HG03342 (cell line): ENCODE results near the gene NOG.

Experiments used
- ATAC-seq: cut with Tn5 transposase; IDR thresholded peaks from one replicate; pipeline ENCODE4 v1.9.1; 2021; ENCODE audit warnings: mild to moderate bottlenecking, moderate library complexity; ENCODE audit not compliant: unreplicated experiment

NOG gene

GRCh38 chr17:56596691-56597494 is 3.4 kb downstream of the NOG start:
- ATAC-seq = no peak

GRCh38 chr17:56597495-56597990 is 4.0 kb downstream of the NOG start:
- no peak for ATAC-seq

- ATAC-seq = no peak
Measured at GRCh38 chr17:56598466-56598865, 5.0 kb downstream of the NOG start.

- ATAC-seq = no peak
Measured at GRCh38 chr17:56599088-56599487, 5.6 kb downstream of the NOG start.

GRCh38 chr17:56599566-56599965 is 6.1 kb downstream of the NOG start:
- ATAC-seq = no peak

GRCh38 chr17:56600256-56600655 is 6.8 kb downstream of the NOG start:
- ATAC-seq = no peak

GRCh38 chr17:56601591-56601990 is 8.1 kb downstream of the NOG start:
- ATAC-seq = no peak

GRCh38 chr17:56602292-56603130 is 9.0 kb downstream of the NOG start:
- ATAC-seq = no peak

- no peak for ATAC-seq
Measured at GRCh38 chr17:56603486-56604238, 10.2 kb downstream of the NOG start.

- ATAC-seq = no peak
Measured at GRCh38 chr17:56604691-56605290, 11.3 kb downstream of the NOG start.

- ATAC-seq = no peak
Measured at GRCh38 chr17:56608944-56609343, 15.4 kb downstream of the NOG start.

- ATAC-seq = no peak
Measured at GRCh38 chr17:56610321-56610720, 16.8 kb downstream of the NOG start.

- ATAC-seq = no peak
Measured at GRCh38 chr17:56613131-56613530, 19.6 kb downstream of the NOG start.

- ATAC-seq = no peak
Measured at GRCh38 chr17:56614522-56614921, 21.0 kb downstream of the NOG start.

GRCh38 chr17:56616239-56616638 is 22.7 kb downstream of the NOG start:
- ATAC-seq = no peak

- ATAC-seq = no peak
Measured at GRCh38 chr17:56623383-56623782, 29.9 kb downstream of the NOG start.

- ATAC-seq = no peak
Measured at GRCh38 chr17:56624309-56624708, 30.8 kb downstream of the NOG start.

GRCh38 chr17:56624912-56625311 is 31.4 kb downstream of the NOG start:
- ATAC-seq = no peak

GRCh38 chr17:56629531-56630075 is 36.1 kb downstream of the NOG start:
- no peak for ATAC-seq

GRCh38 chr17:56630202-56630601 is 36.7 kb downstream of the NOG start:
- no peak for ATAC-seq

GRCh38 chr17:56633681-56634080 is 40.2 kb downstream of the NOG start:
- no peak for ATAC-seq
